Muscle of arm (tissue), 12 donors: ENCODE data around the gene CTTNBP2. TPM values are rescaled to one million over a fixed set of nuclear protein-coding genes. Genes with fewer than 3 reads are reported as not detected.

Experiments used
- DNase-seq: peaks from one replicate; pipeline ENCODE4 v3.0.0-alpha.2; 2013
- polyA plus RNA-seq, 12 donors: library from polyadenylated mRNA; unstranded; fragments of 120-200 nt; gene quantifications; one replicate each; pipeline ENCODE4 v1.2.1, GENCODE V29; 2013; ENCODE audit not compliant: insufficient read length in 12 of 12

The CTTNBP2 gene
- polyA plus RNA-seq, 12 donors = 1.1 to 5.5 (median 2.4) TPM; not detected in 2

DNA sequence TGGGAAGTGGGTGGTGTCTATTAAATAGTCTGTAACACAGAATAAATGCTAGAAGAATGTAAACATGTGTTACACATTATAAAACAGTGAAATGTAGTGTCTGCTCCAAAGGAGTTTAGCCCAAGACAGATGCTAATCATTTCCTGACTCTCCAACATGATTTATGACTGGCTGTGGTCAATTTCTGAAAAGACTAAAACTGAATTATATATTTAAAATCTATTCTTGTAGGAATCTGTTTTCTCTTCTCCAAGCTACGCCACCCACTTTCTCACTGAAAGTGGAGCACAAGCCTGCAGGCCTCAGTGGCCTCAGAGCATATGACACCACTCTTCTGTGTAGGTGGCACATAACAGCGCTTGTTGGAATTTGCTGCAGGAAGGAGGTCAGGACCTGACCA, 44.4 kb downstream of the CTTNBP2 start:
- no peak for DNase-seq

- no peak for DNase-seq
Observed at GRCh38 chr7:117827862-117828261, 45.4 kb downstream of the CTTNBP2 start.

- DNase-seq = no peak
Observed at GRCh38 chr7:117825132-117825531, 48.1 kb downstream of the CTTNBP2 start.

DNA sequence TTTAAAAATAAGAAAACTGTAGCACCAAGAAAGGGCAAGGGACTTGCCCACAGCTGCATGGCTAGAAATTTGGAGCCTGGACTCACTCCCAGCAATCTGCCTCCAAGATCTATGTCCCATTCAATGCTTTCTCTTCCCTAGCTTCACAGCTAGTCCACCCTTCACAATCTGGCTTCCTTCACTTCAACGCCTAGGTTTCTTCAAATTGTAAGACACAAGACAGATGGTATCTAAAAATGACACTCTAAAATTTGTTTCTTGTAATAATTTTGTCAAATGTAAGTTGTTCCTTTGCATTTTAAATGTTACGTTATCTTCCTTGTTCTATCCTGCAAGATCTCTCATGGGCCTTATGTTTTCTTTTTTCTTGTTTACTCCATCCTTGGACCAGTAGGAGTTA, 48.6 kb downstream of the CTTNBP2 start:
- no peak for DNase-seq

DNA sequence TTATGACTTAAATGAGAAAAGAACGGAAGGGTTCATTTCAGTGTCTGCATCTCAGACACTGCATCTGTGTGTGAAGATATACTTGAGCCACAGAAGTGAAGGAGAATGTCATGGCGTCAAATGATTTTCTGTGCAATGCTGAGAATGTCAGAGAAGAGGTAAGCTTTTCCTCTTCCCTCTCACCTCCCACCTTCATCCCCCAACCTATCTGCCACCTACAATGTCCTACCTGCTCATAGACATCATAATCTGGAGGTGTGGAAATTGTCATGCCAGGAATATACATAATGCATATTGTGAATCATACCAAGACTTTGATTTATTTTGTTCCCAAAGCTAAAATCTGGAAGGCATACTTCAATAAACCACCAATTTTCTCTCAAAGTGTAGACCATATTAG, 53.7 kb downstream of the CTTNBP2 start:
- DNase-seq = no peak

DNA sequence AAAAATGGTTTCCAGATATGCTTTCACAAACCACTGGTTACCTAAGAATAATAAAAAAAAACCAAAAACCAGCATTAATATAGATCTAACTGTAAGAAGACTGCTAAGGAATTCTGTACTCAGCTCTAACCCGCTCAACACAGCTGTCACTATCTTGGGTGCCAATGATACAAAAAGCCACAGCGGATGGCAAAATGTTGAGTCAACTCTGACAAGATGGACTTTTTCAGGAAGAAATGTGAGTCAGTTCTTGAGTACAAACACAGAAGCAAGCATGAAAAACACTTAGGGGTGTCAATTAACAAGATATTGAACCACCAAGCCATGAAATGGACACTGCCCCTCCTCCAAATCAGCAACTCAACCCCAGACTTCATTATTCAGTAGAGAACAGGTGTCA, 55.0 kb downstream of the CTTNBP2 start:
- DNase-seq = no peak

DNA sequence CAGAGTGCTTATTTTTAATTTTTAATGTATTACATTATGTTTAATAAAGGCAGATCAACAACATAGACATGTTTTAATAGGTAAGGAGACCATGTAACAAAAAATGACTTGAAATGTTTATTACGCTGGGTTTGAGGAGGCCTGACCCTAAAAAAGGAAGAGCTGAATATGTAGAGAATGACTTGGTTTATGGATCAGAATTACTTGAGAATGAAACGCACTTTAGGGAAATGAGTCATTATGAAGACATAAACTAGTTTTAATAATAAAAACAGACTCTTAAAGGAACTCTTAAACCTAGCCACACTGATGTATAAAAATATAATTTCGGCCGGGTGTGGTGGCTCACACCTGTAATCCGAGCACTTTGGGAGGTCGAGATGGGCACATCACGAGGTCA, 56.5 kb downstream of the CTTNBP2 start:
- no peak for DNase-seq

DNA sequence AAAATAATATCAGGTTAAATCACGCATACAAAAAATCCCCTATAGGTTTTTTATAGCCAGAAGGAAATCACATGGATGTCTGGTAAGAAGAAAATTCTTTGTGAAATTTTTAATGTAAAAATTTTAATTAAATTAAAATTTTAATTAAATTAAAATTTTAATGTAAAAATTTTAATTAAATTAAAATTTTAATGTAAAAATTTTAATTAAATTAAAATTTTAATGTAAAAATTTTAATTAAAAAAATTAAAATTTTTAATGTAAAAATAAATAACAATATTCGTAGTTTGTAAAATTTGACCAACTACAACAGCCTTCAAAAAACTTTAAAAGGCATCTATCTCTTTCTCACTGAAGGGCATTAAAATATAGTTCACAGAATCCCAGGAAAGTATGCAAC, 61.5 kb downstream of the CTTNBP2 start:
- no peak for DNase-seq

DNA sequence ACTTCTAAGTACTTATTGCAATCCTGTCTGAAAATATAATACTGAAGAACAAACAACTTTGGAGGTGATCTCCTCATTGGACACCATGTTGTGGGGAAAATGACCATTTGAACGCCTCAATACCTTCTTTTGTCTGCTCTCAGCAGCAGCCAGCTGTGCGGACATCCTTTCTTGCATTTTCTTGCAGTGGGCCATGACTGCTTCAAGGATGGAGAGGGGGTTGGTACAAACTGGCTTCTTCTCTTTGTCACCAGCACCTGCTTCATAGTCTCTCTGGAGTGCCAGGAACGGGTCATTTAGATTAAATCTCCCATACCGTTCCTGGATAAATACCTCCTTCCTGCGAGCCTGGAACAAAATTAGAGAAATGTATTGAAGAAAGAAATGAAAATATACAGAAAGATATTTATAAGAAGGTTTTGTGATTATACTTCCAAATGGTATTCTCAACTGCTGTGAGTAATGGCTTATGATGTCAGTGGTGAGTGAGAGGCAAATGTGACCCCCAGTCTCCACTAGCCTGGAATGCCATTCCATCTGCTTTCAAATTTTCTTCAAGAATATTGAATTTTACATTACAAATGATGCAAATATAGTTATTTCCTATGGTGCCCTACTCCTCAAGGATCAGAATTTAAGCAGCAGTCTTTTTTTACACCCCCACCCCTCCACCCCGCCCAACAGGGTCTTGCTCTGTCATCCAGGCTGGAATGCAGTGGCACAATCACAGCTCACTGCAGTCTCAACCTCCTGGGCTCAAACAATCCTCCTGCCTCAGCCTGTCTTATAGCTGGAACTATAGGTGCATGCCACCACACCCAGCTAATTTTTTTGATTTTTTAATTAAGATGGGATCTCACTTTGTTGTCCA, 62.4 kb downstream of the CTTNBP2 start:
- no peak for DNase-seq

GRCh38 chr7:117809958-117810357, 63.3 kb downstream of the CTTNBP2 start:
- DNase-seq = no peak

- no peak for DNase-seq
Observed at GRCh38 chr7:117808910-117809705, 64.1 kb downstream of the CTTNBP2 start.

- peak; percentile 18 for DNase-seq
Observed at GRCh38 chr7:117808341-117808757, 64.9 kb downstream of the CTTNBP2 start.

DNA sequence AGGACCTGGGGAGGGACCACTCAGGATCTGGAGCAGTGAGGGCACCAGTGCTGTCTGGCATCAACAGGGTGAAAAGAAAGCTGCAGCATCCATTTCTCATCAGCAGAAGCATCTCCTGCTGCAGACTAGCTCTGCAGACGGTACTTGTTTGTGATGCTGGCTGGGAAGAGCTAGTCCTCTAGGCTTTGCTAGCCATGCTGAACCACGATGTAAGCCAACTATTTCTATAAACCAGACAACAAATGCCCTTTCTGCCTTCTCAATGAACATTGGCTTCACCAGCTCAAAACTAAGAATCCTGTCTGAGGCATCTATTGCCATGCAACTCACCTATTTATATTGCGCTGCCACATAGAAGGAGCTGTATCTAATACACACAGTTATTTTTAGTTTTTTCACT, 65.6 kb downstream of the CTTNBP2 start:
- no peak for DNase-seq

GRCh38 chr7:117806011-117806410, 67.2 kb downstream of the CTTNBP2 start:
- no peak for DNase-seq

GRCh38 chr7:117805241-117805640, 68.0 kb downstream of the CTTNBP2 start:
- DNase-seq = no peak

- no peak for DNase-seq
Observed at GRCh38 chr7:117803476-117803875, 69.8 kb downstream of the CTTNBP2 start.

- DNase-seq = no peak
Observed at GRCh38 chr7:117802660-117803059, 70.6 kb downstream of the CTTNBP2 start.

DNA sequence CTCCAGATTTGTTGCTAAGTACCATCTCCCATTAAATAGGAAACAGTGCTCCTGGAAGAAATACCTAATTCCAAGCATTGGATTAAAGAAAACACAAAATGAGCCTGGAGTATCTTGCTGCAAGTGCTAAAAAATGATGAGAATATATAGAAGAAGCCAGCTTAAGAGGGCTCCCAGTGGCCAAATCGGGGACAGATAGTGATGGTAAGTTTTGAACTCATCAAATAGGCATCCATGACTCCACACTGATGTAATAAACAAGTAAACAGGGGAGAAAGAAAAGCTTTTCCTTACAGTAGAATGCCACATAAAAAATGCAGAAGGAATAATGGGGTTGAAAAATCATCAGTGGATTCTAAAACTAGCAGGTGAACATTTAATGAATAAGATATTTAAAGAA, 72.4 kb downstream of the CTTNBP2 start:
- DNase-seq = no peak

- DNase-seq = no peak
Observed at GRCh38 chr7:117800406-117800805, 72.8 kb downstream of the CTTNBP2 start.

DNA sequence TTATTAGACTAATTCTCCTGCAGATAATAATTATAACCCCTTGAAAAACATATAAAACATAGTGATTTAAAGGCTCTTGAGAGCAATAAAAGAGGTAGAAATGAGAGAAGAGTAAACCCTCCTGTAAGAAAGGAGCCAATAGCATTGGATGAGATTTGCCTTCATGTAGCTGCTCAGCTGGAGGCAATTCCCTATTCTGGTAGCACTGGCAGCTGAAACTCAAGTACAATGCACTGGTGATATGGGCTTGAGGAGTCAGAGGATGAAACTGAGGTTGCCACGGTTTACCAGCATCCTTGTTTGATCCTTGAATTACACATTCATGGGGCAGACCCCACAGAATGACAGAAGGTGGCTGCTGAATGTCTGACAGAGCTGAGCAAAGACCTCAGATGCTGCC, 76.4 kb downstream of the CTTNBP2 start:
- no peak for DNase-seq

DNA sequence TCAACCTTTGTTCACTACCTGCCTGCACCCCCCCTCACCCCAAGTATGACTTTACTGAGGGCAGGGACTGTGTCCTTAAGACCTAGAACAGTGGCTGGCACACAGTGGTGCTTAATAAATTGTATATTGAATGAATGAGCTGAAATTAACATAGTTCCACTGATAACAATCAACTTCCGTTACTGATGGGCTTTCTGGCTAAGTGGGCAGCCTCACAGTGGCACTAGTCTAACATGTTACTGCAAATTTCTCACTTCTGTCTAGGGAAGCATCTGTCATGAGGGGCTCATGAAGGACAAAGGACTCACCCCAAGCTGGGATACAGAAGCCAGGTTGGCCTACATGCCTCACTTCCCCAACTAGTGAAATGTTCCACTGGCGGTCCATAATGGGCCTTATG, 79.3 kb downstream of the CTTNBP2 start:
- DNase-seq = no peak

DNA sequence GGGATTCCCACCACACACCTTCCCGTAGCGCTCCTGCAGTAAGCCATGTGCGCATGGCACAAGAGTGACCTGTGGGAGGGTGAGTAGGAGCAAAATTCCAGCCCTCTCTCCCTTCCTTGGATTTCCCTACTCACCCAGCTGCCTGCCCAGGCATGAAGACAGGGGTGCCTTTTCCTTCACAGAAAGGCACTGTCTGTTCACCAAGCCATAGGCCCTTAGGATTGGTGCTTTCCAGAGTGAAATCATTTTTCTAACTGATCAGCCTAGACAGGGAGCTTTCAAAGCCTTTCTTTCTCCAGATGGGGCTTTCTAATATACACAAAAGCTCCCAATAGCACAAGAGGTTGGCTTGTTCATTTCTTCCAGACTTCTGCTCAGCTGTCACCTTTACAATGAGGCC, 79.7 kb downstream of the CTTNBP2 start:
- DNase-seq = no peak
